HEK293 (cell line): ENCODE data around the gene ARHGAP26.

Source experiments
- MEIS1 ChIP-seq: sonication (generic); formaldehyde crosslinking; IDR thresholded peaks from 2 replicates; pipeline ENCODE4 v1.8.1; 2022; ENCODE audit warnings: missing genetic modification reagents, mild to moderate bottlenecking, borderline replicate concordance
- YY1 ChIP-seq: fragments of 450-650 bp; formaldehyde crosslinking; IDR thresholded peaks from 2 replicates; pipeline ENCODE4 v1.5.1; 2018; ENCODE audit warnings: missing biosample characterization, missing genetic modification characterization

- TF ChIP-seq MEIS1 (CRISPR knock-in tag) (no peak), YY1 (tag by site-specific recombination) (no peak)
Observed at GRCh38 chr5:142881784-142882126, 111.6 kb downstream of the ARHGAP26 start.
